Stimulated activated CD4-positive, alpha-beta T cell treated with anti-CD3 and anti-CD28 coated beads, TNF-alpha, amount 100 ng/mL, for 1 hour (primary cell): ENCODE measurements around the gene POU5F2.

Experiments
- DNase-seq, 3 donors: peaks; one replicate each; pipeline ENCODE4 v3.0.0-alpha.2; 2020; ENCODE audit warnings: low read depth in 3 of 3, low spot score in 1 of 3

Gene POU5F2

GRCh38 chr5:93717162-93717561 lies 24.2 kb downstream of the POU5F2 start:
- no peak for DNase-seq

GRCh38 chr5:93716453-93716852 lies 24.9 kb downstream of the POU5F2 start:
- DNase-seq: no peak

GRCh38 chr5:93715761-93716160 lies 25.6 kb downstream of the POU5F2 start:
- no peak for DNase-seq

- no peak for DNase-seq
Observed at GRCh38 chr5:93715327-93715726, 26.1 kb downstream of the POU5F2 start.

- no peak for DNase-seq
Observed at GRCh38 chr5:93708442-93708841, 33.0 kb downstream of the POU5F2 start.

- DNase-seq: no peak
Observed at GRCh38 chr5:93705896-93706295, 35.5 kb downstream of the POU5F2 start.

- no peak for DNase-seq
Observed at GRCh38 chr5:93704996-93705395, 36.4 kb downstream of the POU5F2 start.

- DNase-seq: no peak
Observed at GRCh38 chr5:93691997-93692396, 49.4 kb downstream of the POU5F2 start.
